ENCODE data around the gene RHCG.

RHCG gene

GRCh38 chr15:89455535-89455934 lies 40.8 kb downstream of the RHCG start:
- Histone ChIP-seq H3K9me3 (ENCODE audit: control insufficient read depth, low read length) (peaks cover 12% of the 10 kb centered on the region), H2BK12ac (ENCODE audit: low read length in 2 of 2) (no peak overlapping the region), H2AK5ac (ENCODE audit: low read length, severe bottlenecking) (no peak overlapping the region), H3K27ac (ENCODE audit: low read length, poor library complexity, severe bottlenecking) (no peak overlapping the region), H4K91ac (ENCODE audit: low read length) (no peak overlapping the region), H3K23ac (ENCODE audit: low read length in 2 of 2) (no peak overlapping the region), H3K14ac (ENCODE audit: low read length in 2 of 2) (no peak overlapping the region), H3K4me2 (ENCODE audit: low read length, poor library complexity, severe bottlenecking) (no peak overlapping the region), H3K9ac (ENCODE audit: low read length) (no peak overlapping the region), H3K18ac (ENCODE audit: low read depth in 1 of 2, low read length in 2 of 2) (no peak overlapping the region), H3K4ac (ENCODE audit: low read depth in 1 of 2, low read length in 2 of 2) (no peak overlapping the region), H3K79me1 (replicated peaks; ENCODE audit: low read length, poor library complexity, severe bottlenecking) (no peaks in the 10 kb centered on the region), H2BK15ac (ENCODE audit: low read depth, poor library complexity, severe bottlenecking) (no peak overlapping the region), H4K8ac (ENCODE audit: low read length) (no peak overlapping the region), H3K4me3 (ENCODE audit: insufficient read depth in 1 of 2, low read depth in 1 of 2, low read length in 2 of 2) (no peak overlapping the region), H3K4me1 (ENCODE audit: control insufficient read depth, insufficient read depth, low read depth, low read length) (no peaks in the 10 kb centered on the region), H3K27me3 (ENCODE audit: control insufficient read depth in 1 of 2, insufficient read depth in 1 of 2, low read length in 2 of 2) (peaks cover 51 to 62% of the 10 kb centered on the region in 2 experiments), H2BK5ac (ENCODE audit: low read depth, low read length, poor library complexity, severe bottlenecking) (no peak overlapping the region), H3K36me3 (ENCODE audit: control insufficient read depth in 1 of 2, insufficient read depth in 2 of 2, low read depth in 1 of 2, low read length in 2 of 2) (no peaks in the 10 kb centered on the region), H2BK120ac (ENCODE audit: low read depth, low read length) (no peak overlapping the region), H2AFZ (ENCODE audit: low read depth, low read length) (no peak overlapping the region)
- WGBS, result no CpG with 5 or more reads among the region's 1 CpG
- DNase-seq, result no peak

- peaks cover 11% of the 10 kb centered on the region for H3K9me3 ChIP-seq (ENCODE audit: control insufficient read depth, low read length)
- H3K36me3 ChIP-seq (ENCODE audit: control insufficient read depth in 1 of 2, insufficient read depth in 2 of 2, low read depth in 1 of 2, low read length in 2 of 2), result no peaks in the 10 kb centered on the region
- no peak overlapping the region for H3K4me2 ChIP-seq (ENCODE audit: low read length, poor library complexity, severe bottlenecking)
- no peak overlapping the region for H4K8ac ChIP-seq (ENCODE audit: low read length)
- no peak overlapping the region for H2BK120ac ChIP-seq (ENCODE audit: low read depth, low read length)
- no peak overlapping the region for H3K4me3 ChIP-seq (ENCODE audit: insufficient read depth in 1 of 2, low read depth in 1 of 2, low read length in 2 of 2)
- H3K18ac ChIP-seq (ENCODE audit: low read depth in 1 of 2, low read length in 2 of 2), result no peak overlapping the region
- H3K9ac ChIP-seq (ENCODE audit: low read length), result no peak overlapping the region
- H2BK12ac ChIP-seq (ENCODE audit: low read length in 2 of 2), result no peak overlapping the region
- no peak overlapping the region for H3K4ac ChIP-seq (ENCODE audit: low read depth in 1 of 2, low read length in 2 of 2)
- H2BK5ac ChIP-seq (ENCODE audit: low read depth, low read length, poor library complexity, severe bottlenecking), result no peak overlapping the region
- no peak overlapping the region for H4K91ac ChIP-seq (ENCODE audit: low read length)
- no peak overlapping the region for H2AK5ac ChIP-seq (ENCODE audit: low read length, severe bottlenecking)
- no peak overlapping the region for H2AFZ ChIP-seq (ENCODE audit: low read depth, low read length)
- peaks cover 53 to 69% of the 10 kb centered on the region in 2 experiments for H3K27me3 ChIP-seq (ENCODE audit: control insufficient read depth in 1 of 2, insufficient read depth in 1 of 2, low read length in 2 of 2)
- H2BK15ac ChIP-seq (ENCODE audit: low read depth, poor library complexity, severe bottlenecking), result no peak overlapping the region
- H3K79me1 ChIP-seq (replicated peaks; ENCODE audit: low read length, poor library complexity, severe bottlenecking), result no peaks in the 10 kb centered on the region
- no peak for DNase-seq
- no peak overlapping the region for H3K27ac ChIP-seq (ENCODE audit: low read length, poor library complexity, severe bottlenecking)
- WGBS, result 67% methylated on average over 6 of the region's 8 CpGs
- H3K14ac ChIP-seq (ENCODE audit: low read length in 2 of 2), result no peak overlapping the region
- H3K23ac ChIP-seq (ENCODE audit: low read length in 2 of 2), result no peak overlapping the region
- H3K4me1 ChIP-seq (ENCODE audit: control insufficient read depth, insufficient read depth, low read depth, low read length), result no peaks in the 10 kb centered on the region
Observed at GRCh38 chr15:89452330-89452836, 44.0 kb downstream of the RHCG start.

DNA sequence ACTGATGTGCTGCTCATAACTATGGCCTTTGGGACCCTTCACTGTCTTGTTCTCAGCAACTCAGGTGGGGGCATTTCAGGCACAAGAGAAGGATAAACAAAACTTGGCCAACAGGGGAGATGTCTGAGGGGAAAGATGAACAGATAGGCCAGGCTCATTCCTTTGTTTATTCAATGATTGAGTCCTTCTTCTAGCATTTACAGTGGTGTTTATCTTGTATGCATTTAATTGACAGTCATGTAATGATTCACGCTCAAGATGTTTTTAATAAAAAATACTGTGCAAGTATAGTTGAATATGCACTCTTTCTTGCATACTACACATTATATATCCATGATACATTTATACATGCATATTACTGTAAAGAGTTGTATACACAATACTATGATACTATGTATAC lies 44.5 kb downstream of the RHCG start:
- Histone ChIP-seq H2BK15ac (ENCODE audit: low read depth, poor library complexity, severe bottlenecking) (no peak overlapping the region), H3K4me1 (ENCODE audit: control insufficient read depth, insufficient read depth, low read depth, low read length) (no peaks in the 10 kb centered on the region), H3K23ac (ENCODE audit: low read length in 2 of 2) (no peak overlapping the region), H3K9me3 (ENCODE audit: control insufficient read depth, low read length) (peaks cover 5% of the 10 kb centered on the region), H2BK5ac (ENCODE audit: low read depth, low read length, poor library complexity, severe bottlenecking) (no peak overlapping the region), H2AFZ (ENCODE audit: low read depth, low read length) (no peak overlapping the region), H3K4me2 (ENCODE audit: low read length, poor library complexity, severe bottlenecking) (no peak overlapping the region), H2AK5ac (ENCODE audit: low read length, severe bottlenecking) (no peak overlapping the region), H3K4me3 (ENCODE audit: insufficient read depth in 1 of 2, low read depth in 1 of 2, low read length in 2 of 2) (no peak overlapping the region), H3K36me3 (ENCODE audit: control insufficient read depth in 1 of 2, insufficient read depth in 2 of 2, low read depth in 1 of 2, low read length in 2 of 2) (no peaks in the 10 kb centered on the region), H3K4ac (ENCODE audit: low read depth in 1 of 2, low read length in 2 of 2) (no peak overlapping the region), H2BK120ac (ENCODE audit: low read depth, low read length) (no peak overlapping the region), H2BK12ac (ENCODE audit: low read length in 2 of 2) (no peak overlapping the region), H4K91ac (ENCODE audit: low read length) (no peak overlapping the region), H3K14ac (ENCODE audit: low read length in 2 of 2) (no peak overlapping the region), H3K9ac (ENCODE audit: low read length) (no peak overlapping the region), H3K18ac (ENCODE audit: low read depth in 1 of 2, low read length in 2 of 2) (no peak overlapping the region), H3K27me3 (ENCODE audit: control insufficient read depth in 1 of 2, insufficient read depth in 1 of 2, low read length in 2 of 2) (peaks cover 57 to 74% of the 10 kb centered on the region in 2 experiments), H3K27ac (ENCODE audit: low read length, poor library complexity, severe bottlenecking) (no peak overlapping the region), H4K8ac (ENCODE audit: low read length) (no peak overlapping the region), H3K79me1 (replicated peaks; ENCODE audit: low read length, poor library complexity, severe bottlenecking) (no peaks in the 10 kb centered on the region)
- no peak for DNase-seq
- no CpG with 5 or more reads among the region's 1 CpG for WGBS

DNA sequence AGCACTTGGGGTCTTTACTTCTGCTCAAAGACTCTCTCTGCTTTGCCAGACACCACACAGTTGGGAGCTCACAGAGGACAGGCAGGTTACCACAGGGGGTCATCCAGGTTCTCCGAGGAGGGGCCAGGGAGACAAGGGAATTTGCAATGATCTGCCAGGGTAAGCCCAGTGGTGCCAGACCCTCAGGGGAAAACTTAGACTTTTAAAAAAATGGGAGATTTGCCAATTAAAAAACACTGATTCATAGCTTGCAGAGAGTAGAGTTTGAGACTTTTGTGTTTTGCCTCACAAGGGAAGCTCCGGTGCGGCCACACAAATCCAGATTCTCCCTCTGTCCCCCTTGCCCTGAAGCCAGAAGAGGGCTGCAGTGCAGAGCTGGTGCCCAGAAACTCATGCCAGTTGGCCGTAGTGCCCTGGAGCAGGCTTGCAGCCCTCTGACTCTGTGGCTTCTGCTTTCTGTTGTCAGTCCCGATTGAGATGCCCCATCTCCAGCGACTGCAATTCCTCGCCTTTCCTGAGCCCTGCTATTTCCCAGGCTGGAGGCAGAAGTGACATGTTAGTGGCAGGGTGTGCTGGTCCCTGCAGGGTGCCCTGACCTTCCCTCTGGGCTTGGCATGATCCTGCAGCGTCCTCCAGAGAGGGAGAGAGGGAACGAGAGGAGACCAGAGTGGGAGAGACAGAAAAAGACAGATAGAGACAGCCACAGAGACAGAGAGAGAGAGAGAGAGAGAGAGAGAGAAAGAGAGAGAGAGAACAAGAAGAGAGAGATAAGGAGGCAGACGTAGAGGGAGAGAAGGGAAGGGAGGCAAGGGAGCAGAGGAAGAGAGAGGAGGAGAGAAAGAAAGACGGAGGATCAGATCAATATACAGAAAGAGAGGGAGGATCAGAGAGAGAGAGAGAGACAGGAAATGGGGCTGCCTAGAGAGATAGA lies 46.0 kb downstream of the RHCG start:
- peaks cover 67 to 89% of the 10 kb centered on the region in 2 experiments for H3K27me3 ChIP-seq (ENCODE audit: control insufficient read depth in 1 of 2, insufficient read depth in 1 of 2, low read length in 2 of 2)
- H2BK15ac ChIP-seq (ENCODE audit: low read depth, poor library complexity, severe bottlenecking), result no peak overlapping the region
- H2AK5ac ChIP-seq (ENCODE audit: low read length, severe bottlenecking), result no peak overlapping the region
- no peak overlapping the region for H3K14ac ChIP-seq (ENCODE audit: low read length in 2 of 2)
- no peak overlapping the region for H3K23ac ChIP-seq (ENCODE audit: low read length in 2 of 2)
- H3K36me3 ChIP-seq (ENCODE audit: control insufficient read depth in 1 of 2, insufficient read depth in 2 of 2, low read depth in 1 of 2, low read length in 2 of 2), result no peaks in the 10 kb centered on the region
- no peak overlapping the region for H2BK120ac ChIP-seq (ENCODE audit: low read depth, low read length)
- DNase-seq, result no peak
- no peak overlapping the region for H2BK5ac ChIP-seq (ENCODE audit: low read depth, low read length, poor library complexity, severe bottlenecking)
- H3K79me1 ChIP-seq (replicated peaks; ENCODE audit: low read length, poor library complexity, severe bottlenecking), result no peaks in the 10 kb centered on the region
- no peak overlapping the region for H3K9ac ChIP-seq (ENCODE audit: low read length)
- H3K27ac ChIP-seq (ENCODE audit: low read length, poor library complexity, severe bottlenecking), result no peak overlapping the region
- no peak overlapping the region for H3K4ac ChIP-seq (ENCODE audit: low read depth in 1 of 2, low read length in 2 of 2)
- H4K91ac ChIP-seq (ENCODE audit: low read length), result no peak overlapping the region
- H3K4me2 ChIP-seq (ENCODE audit: low read length, poor library complexity, severe bottlenecking), result no peak overlapping the region
- H2AFZ ChIP-seq (ENCODE audit: low read depth, low read length), result no peak overlapping the region
- 41% methylated on average over 11 of the region's 11 CpGs for WGBS
- H4K8ac ChIP-seq (ENCODE audit: low read length), result no peak overlapping the region
- no peak overlapping the region for H2BK12ac ChIP-seq (ENCODE audit: low read length in 2 of 2)
- H3K4me3 ChIP-seq (ENCODE audit: insufficient read depth in 1 of 2, low read depth in 1 of 2, low read length in 2 of 2), result no peak overlapping the region
- no peak overlapping the region for H3K18ac ChIP-seq (ENCODE audit: low read depth in 1 of 2, low read length in 2 of 2)
- no peaks in the 10 kb centered on the region for H3K4me1 ChIP-seq (ENCODE audit: control insufficient read depth, insufficient read depth, low read depth, low read length)
- no peaks in the 10 kb centered on the region for H3K9me3 ChIP-seq (ENCODE audit: control insufficient read depth, low read length)
